Activated CD4-positive, alpha-beta T cell treated with anti-CD3 and anti-CD28 coated beads, Interleukin-2, amount 50 U/mL, for 16 hours (primary cell): Measurements from ENCODE around the gene SLIT1.

Experiments
- DNase-seq: peaks from one replicate; pipeline ENCODE4 v3.0.0-alpha.2; 2020

Gene SLIT1

GRCh38 chr10:97060441-97061084, 125.2 kb downstream of the SLIT1 start:
- DNase-seq, result no peak

- no peak for DNase-seq
Observed at GRCh38 chr10:97059872-97060205, 125.9 kb downstream of the SLIT1 start.

GRCh38 chr10:97059006-97059871, 126.5 kb downstream of the SLIT1 start:
- DNase-seq, result no peak

- no peak for DNase-seq
Observed at GRCh38 chr10:97058521-97058920, 127.2 kb downstream of the SLIT1 start.

- no peak for DNase-seq
Observed at GRCh38 chr10:97057491-97058235, 128.1 kb downstream of the SLIT1 start.

- no peak for DNase-seq
Observed at GRCh38 chr10:97056003-97056630, 129.6 kb downstream of the SLIT1 start.

GRCh38 chr10:97053276-97053675, 132.5 kb downstream of the SLIT1 start:
- DNase-seq, result no peak

GRCh38 chr10:97050956-97051496, 134.7 kb downstream of the SLIT1 start:
- no peak for DNase-seq

- no peak for DNase-seq
Observed at GRCh38 chr10:97050205-97050745, 135.5 kb downstream of the SLIT1 start.

- no peak for DNase-seq
Observed at GRCh38 chr10:97049670-97050069, 136.1 kb downstream of the SLIT1 start.

- DNase-seq, result no peak
Observed at GRCh38 chr10:97048649-97049427, 136.9 kb downstream of the SLIT1 start.

- DNase-seq, result no peak
Observed at GRCh38 chr10:97047788-97048187, 138.0 kb downstream of the SLIT1 start.

GRCh38 chr10:97047083-97047736, 138.5 kb downstream of the SLIT1 start:
- DNase-seq, result no peak

GRCh38 chr10:97046456-97047082, 139.2 kb downstream of the SLIT1 start:
- DNase-seq, result no peak

GRCh38 chr10:97043563-97043855, 142.2 kb downstream of the SLIT1 start:
- no peak for DNase-seq

GRCh38 chr10:97042716-97043562, 142.8 kb downstream of the SLIT1 start:
- no peak for DNase-seq

- DNase-seq, result no peak
Observed at GRCh38 chr10:97042081-97042480, 143.7 kb downstream of the SLIT1 start.

- DNase-seq, result no peak
Observed at GRCh38 chr10:97040706-97041105, 145.1 kb downstream of the SLIT1 start.

GRCh38 chr10:97040248-97040584, 145.5 kb downstream of the SLIT1 start:
- no peak for DNase-seq
